Upper lobe of left lung (tissue), 4 donors: ENCODE data around the gene ZNF709.

Experiments
- CTCF ChIP-seq, 6 experiments: fragments of 450-650 bp in 4 of 6; fragments of 200-600 bp in 2 of 6; sonication (generic) in 2 of 6; IDR thresholded peaks; one replicate each; pipeline ENCODE4 v1.5.1; 2016 to 2019; ENCODE audit warnings: antibody characterized with exemption in 6 of 6
- POLR2AphosphoS5 ChIP-seq, 2 donors: sonication (generic); formaldehyde crosslinking; IDR thresholded peaks; one replicate each; pipeline ENCODE4 v1.5.1; 2017; ENCODE audit warnings: antibody characterized with exemption in 2 of 2

DNA sequence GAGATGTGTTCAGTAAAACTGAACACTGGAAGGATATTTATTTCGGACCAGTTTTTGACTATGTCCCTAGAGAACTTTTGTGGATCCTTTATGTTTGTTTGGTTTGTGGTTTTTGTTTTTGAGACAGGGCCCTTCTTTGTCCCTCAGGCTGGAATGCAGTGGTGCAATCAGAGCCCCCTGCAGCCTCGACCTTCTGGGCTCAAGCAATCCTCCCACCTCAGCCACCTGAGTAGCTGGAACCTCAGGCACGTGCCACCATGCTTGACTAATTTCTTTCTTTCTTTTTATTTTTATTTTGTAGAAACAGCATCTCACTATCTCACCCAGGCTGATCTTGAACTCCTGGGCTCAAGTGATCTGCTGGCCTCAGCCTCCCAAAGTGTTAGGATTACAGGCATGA, 955 bp upstream of the ZNF709 start:
- TF ChIP-seq POLR2AphosphoS5 (IDR thresholded peaks at IDR 0.05) (no peak), CTCF (IDR thresholded peaks at IDR 0.05) (no peak)
